Fibroblast of lung (primary cell): Measurements from ENCODE around the gene KNDC1.

ENCODE experiments used
- EZH2 ChIP-seq: IDR thresholded peaks from 2 replicates; pipeline ENCODE4 v1.5.1; 2012; ENCODE audit warnings: low read length, control low read depth, mild to moderate bottlenecking; ENCODE audit errors: missing control alignments
- TF ChIP-seq, protein P1 (sequence below), 2 donors: IDR thresholded peaks in 1 of 2; conservative IDR thresholded peaks in 1 of 2; 1 replicate in 1 of 2; 2 replicates in 1 of 2; pipeline ENCODE4 v1.5.1; 2011 to 2012; ENCODE audit warnings: low read length in 2 of 2, control low read depth in 1 of 2, inconsistent platforms in 1 of 2, low read depth in 1 of 2, mild to moderate bottlenecking in 1 of 2

GRCh38 chr10:133237241-133237587, 77.2 kb downstream of the KNDC1 start:
- TF ChIP-seq, protein P1, sequence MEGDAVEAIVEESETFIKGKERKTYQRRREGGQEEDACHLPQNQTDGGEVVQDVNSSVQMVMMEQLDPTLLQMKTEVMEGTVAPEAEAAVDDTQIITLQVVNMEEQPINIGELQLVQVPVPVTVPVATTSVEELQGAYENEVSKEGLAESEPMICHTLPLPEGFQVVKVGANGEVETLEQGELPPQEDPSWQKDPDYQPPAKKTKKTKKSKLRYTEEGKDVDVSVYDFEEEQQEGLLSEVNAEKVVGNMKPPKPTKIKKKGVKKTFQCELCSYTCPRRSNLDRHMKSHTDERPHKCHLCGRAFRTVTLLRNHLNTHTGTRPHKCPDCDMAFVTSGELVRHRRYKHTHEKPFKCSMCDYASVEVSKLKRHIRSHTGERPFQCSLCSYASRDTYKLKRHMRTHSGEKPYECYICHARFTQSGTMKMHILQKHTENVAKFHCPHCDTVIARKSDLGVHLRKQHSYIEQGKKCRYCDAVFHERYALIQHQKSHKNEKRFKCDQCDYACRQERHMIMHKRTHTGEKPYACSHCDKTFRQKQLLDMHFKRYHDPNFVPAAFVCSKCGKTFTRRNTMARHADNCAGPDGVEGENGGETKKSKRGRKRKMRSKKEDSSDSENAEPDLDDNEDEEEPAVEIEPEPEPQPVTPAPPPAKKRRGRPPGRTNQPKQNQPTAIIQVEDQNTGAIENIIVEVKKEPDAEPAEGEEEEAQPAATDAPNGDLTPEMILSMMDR (conservative IDR thresholded peaks at IDR 0.05 in 1 of 2, IDR thresholded peaks at IDR 0.05 in 1 of 2; ENCODE audit: low read depth in 1 of 2, low read length in 2 of 2) = no peak
- TF ChIP-seq EZH2 = peak; percentile 12
